ENCODE results near the gene TARS1.

DNA sequence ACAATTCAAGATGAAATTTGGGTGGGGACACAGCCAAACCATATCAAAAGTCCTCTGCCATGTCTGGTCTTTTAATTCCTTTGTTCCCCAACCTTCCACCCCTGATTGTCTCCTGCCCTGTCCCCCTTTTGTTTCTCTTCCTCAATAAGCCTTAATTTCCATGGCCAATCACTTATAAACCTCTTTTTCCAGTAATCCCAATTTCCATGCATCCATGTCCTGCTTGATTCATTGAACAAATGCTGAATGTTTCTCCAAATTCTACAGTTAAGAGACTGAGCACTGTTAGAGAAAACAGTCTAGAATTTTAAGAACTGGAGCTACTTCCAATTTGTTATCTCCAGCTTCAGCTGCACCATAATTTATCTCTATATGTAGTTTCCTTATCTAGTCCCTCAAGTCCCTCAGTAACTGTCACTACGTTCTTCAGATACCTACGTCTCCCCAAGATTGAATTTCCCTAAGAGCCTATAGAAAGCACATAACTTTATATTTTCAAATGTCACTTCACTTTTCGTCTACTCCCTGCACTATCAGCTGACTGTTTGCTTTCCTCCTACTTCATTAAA, 34.2 kb downstream of the TARS1 start:
- no peak for TF ChIP-seq POLR2A (IDR thresholded peaks at IDR 0.05)
- TF ChIP-seq, protein P1, sequence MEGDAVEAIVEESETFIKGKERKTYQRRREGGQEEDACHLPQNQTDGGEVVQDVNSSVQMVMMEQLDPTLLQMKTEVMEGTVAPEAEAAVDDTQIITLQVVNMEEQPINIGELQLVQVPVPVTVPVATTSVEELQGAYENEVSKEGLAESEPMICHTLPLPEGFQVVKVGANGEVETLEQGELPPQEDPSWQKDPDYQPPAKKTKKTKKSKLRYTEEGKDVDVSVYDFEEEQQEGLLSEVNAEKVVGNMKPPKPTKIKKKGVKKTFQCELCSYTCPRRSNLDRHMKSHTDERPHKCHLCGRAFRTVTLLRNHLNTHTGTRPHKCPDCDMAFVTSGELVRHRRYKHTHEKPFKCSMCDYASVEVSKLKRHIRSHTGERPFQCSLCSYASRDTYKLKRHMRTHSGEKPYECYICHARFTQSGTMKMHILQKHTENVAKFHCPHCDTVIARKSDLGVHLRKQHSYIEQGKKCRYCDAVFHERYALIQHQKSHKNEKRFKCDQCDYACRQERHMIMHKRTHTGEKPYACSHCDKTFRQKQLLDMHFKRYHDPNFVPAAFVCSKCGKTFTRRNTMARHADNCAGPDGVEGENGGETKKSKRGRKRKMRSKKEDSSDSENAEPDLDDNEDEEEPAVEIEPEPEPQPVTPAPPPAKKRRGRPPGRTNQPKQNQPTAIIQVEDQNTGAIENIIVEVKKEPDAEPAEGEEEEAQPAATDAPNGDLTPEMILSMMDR (IDR thresholded peaks at IDR 0.05) = no peak
